HepG2 (cell line): ENCODE measurements around the gene TTC28. TPM values are rescaled to one million over a fixed set of nuclear protein-coding genes. Genes with fewer than 3 reads are reported as not detected.

Source experiments
- ATAC-seq: fragments of 200-7000 bp; cut with Tn5 transposase; 3 replicates; pipeline ENCODE4 v1.9.1; 2020; ENCODE audit warnings: mild to moderate bottlenecking, moderate library complexity
- BruUV-seq: library from RNA; stranded (reverse); fragments of 400-500 nt; replicated peaks from 2 replicates; lab custom pipeline; 2021; lab: Mats Ljungman, UMichigan
- CTCF ChIA-PET: fragments of 300-600 bp; formaldehyde crosslinking; extraction: SDS; loops from one replicate; lab custom pipeline; 2021; ENCODE audit warnings: low total read pairs, inconsistent platforms, low intra/inter-chr PET ratio; lab: Yijun Ruan, JAX
- POLR2A ChIA-PET: fragments of 350-600 bp; sonication (Branson Sonifier 250); formaldehyde crosslinking; loops from one replicate; lab custom pipeline; 2020; ENCODE audit warnings: antibody characterized with exemption, inconsistent platforms; lab: Yijun Ruan, JAX
- DNase-seq: peaks from one replicate; pipeline ENCODE4 v3.0.0-alpha.2; 2015; ENCODE audit warnings: low spot score
- FAIRE-seq: peaks from 3 replicates; lab custom pipeline; 2011; peaks lifted over from hg19 to GRCh38; lab: Jason Lieb, UNC
- H2AFZ ChIP-seq: one replicate; pipeline ENCODE4 v1.6.1; 2011; ENCODE audit warnings: low read length, inconsistent platforms
- H3K27ac ChIP-seq: fragments of 300-600 bp; 3 replicates; pipeline ENCODE4 v1.8.0; 2011; ENCODE audit warnings: mixed run types, mild to moderate bottlenecking, mixed read lengths, low read length, inconsistent platforms; ENCODE audit not compliant: insufficient read depth; ENCODE audit errors: extremely low read length
- H3K27me3 ChIP-seq, 2 experiments: fragments of 200-600 bp in 1 of 2; 2 replicates in 1 of 2; 3 replicates in 1 of 2; pipeline versions ENCODE4 v1.6.0 to v1.8.0; 2011; ENCODE audit warnings: low read length in 2 of 2, mild to moderate bottlenecking in 2 of 2, moderate library complexity in 2 of 2, inconsistent platforms in 1 of 2; ENCODE audit not compliant: insufficient read depth in 2 of 2, control insufficient read depth in 1 of 2
- H3K36me3 ChIP-seq, 2 experiments: fragments of 200-600 bp in 1 of 2; replicated peaks in 1 of 2; 2 replicates in 1 of 2; 3 replicates in 1 of 2; pipeline versions ENCODE4 v1.5.1 to v1.8.0; 2011; ENCODE audit warnings: low read length in 2 of 2, inconsistent platforms in 1 of 2; ENCODE audit not compliant: insufficient read depth in 2 of 2, control insufficient read depth in 1 of 2
- H3K4me1 ChIP-seq: 2 replicates; pipeline ENCODE4 v1.5.1; 2012; ENCODE audit warnings: low read length, inconsistent platforms; ENCODE audit not compliant: insufficient read depth
- H3K4me2 ChIP-seq: 2 replicates; pipeline ENCODE4 v1.6.0; 2011; ENCODE audit warnings: low read depth, low read length, inconsistent platforms
- H3K4me3 ChIP-seq, 3 experiments: fragments of 200-600 bp in 1 of 3; sonication (generic), shearing (Covaris generic) in 1 of 3; replicated peaks in 1 of 3; 2 replicates each; pipeline ENCODE4 v1.5.1; 2011 to 2016; ENCODE audit warnings: low read length in 3 of 3, inconsistent platforms in 2 of 3, low read depth in 2 of 3, mild to moderate bottlenecking in 2 of 3, control low read depth in 1 of 3, mixed read lengths in 1 of 3; ENCODE audit not compliant: insufficient read depth in 1 of 3
- H3K79me2 ChIP-seq: one replicate; pipeline ENCODE4 v1.6.1; 2011; ENCODE audit warnings: low read length, inconsistent platforms; ENCODE audit not compliant: insufficient read depth
- H3K9ac ChIP-seq: 2 replicates; pipeline ENCODE4 v1.6.0; 2011; ENCODE audit warnings: mild to moderate bottlenecking, low read depth, low read length, inconsistent platforms; ENCODE audit not compliant: insufficient read depth
- H3K9me3 ChIP-seq: 2 replicates; pipeline ENCODE4 v1.5.1; 2012; ENCODE audit warnings: mild to moderate bottlenecking, low read length
- H4K20me1 ChIP-seq: 2 replicates; pipeline ENCODE4 v1.6.0; 2011; ENCODE audit warnings: inconsistent platforms, mild to moderate bottlenecking, low read length, moderate library complexity; ENCODE audit not compliant: insufficient read depth
- AKAP8 ChIP-seq: sonication (generic); formaldehyde crosslinking; IDR thresholded peaks from 2 replicates; pipeline ENCODE4 v1.5.1; 2020; ENCODE audit warnings: mild to moderate bottlenecking, missing genetic modification reagents
- ATF6 ChIP-seq: sonication (generic); formaldehyde crosslinking; conservative IDR thresholded peaks from 2 replicates; pipeline ENCODE4 v1.4.0; 2020; ENCODE audit warnings: missing genetic modification reagents
- BCL3 ChIP-seq: sonication (generic); formaldehyde crosslinking; IDR thresholded peaks from 2 replicates; pipeline ENCODE4 v1.5.1; 2020; ENCODE audit warnings: mild to moderate bottlenecking, missing genetic modification reagents, moderate library complexity
- CAMTA2 ChIP-seq: sonication (generic); formaldehyde crosslinking; IDR thresholded peaks from 2 replicates; pipeline ENCODE4 v1.4.0; 2020; ENCODE audit warnings: mild to moderate bottlenecking, missing genetic modification reagents, borderline replicate concordance
- CCAR2 ChIP-seq: fragments of 200-400 bp; formaldehyde crosslinking; optimal IDR thresholded peaks from 2 replicates; pipeline ENCODE3; 2018; ENCODE audit warnings: low read depth, mild to moderate bottlenecking, low read length, moderate library complexity
- HOXA7 ChIP-seq: sonication (generic); formaldehyde crosslinking; IDR thresholded peaks from 2 replicates; pipeline ENCODE4 v1.8.1; 2022; ENCODE audit warnings: mild to moderate bottlenecking, missing genetic modification reagents, moderate library complexity
- KLF12 ChIP-seq: sonication (generic); formaldehyde crosslinking; IDR thresholded peaks from 2 replicates; pipeline ENCODE4 v1.4.0; 2020; ENCODE audit warnings: missing genetic modification reagents, borderline replicate concordance
- SNRNP70 ChIP-seq: fragments of 200-400 bp; formaldehyde crosslinking; IDR thresholded peaks from 2 replicates; pipeline ENCODE4 v1.6.1; 2017; ENCODE audit warnings: mild to moderate bottlenecking, low read depth, low read length, moderate library complexity
- SRSF4 ChIP-seq: fragments of 200-400 bp; formaldehyde crosslinking; IDR thresholded peaks from one replicate; pipeline ENCODE4 v1.6.1; 2018; ENCODE audit warnings: mild to moderate bottlenecking, low read depth, low read length, moderate library complexity; ENCODE audit not compliant: poor library complexity, severe bottlenecking
- YEATS4 ChIP-seq: sonication (generic); formaldehyde crosslinking; IDR thresholded peaks from 2 replicates; pipeline ENCODE4 v1.4.0; 2020; ENCODE audit warnings: missing genetic modification reagents, borderline replicate concordance
- ZBTB4 ChIP-seq: sonication (generic); formaldehyde crosslinking; IDR thresholded peaks from 2 replicates; pipeline ENCODE4 v1.4.0; 2020; ENCODE audit warnings: missing genetic modification reagents, mild to moderate bottlenecking, borderline replicate concordance
- ZNF160 ChIP-seq: sonication (generic); formaldehyde crosslinking; IDR thresholded peaks from 2 replicates; pipeline ENCODE4 v1.8.0; 2022; ENCODE audit warnings: mild to moderate bottlenecking, inconsistent platforms, missing genetic modification reagents
- ZNF557 ChIP-seq: sonication (generic); formaldehyde crosslinking; IDR thresholded peaks from 2 replicates; pipeline ENCODE4 v1.4.0; 2020; ENCODE audit warnings: missing genetic modification reagents
- ZSCAN21 ChIP-seq: sonication (generic); formaldehyde crosslinking; IDR thresholded peaks from 2 replicates; pipeline ENCODE4 v1.8.0; 2022; ENCODE audit warnings: mild to moderate bottlenecking, missing genetic modification reagents, moderate library complexity, borderline replicate concordance
- WGBS: methylation state at CpG from one replicate; pipeline ENCODE4 v1.1.6; 2017; ENCODE audit warnings: low lambda C conversion rate; 5-methylcytosine and 5-hydroxymethylcytosine counted together
- in situ Hi-C: cut with HindIII; loops from 2 replicates; pipeline ENCODE4 v1.10.0; 2017; ENCODE audit warnings: low pct_unique_long_range_greater_than_20kb; ENCODE audit not compliant: extremely low pct_ligation_motif_present
- intact Hi-C: fragments of 100-400 bp; cut with micrococcal nuclease; formaldehyde crosslinking; loops from one replicate; pipeline ENCODE4 v1.10.0; 2022; ENCODE audit not compliant: unreplicated experiment
- polyA plus RNA-seq, 8 experiments: library from polyadenylated mRNA; depleted of rRNA in 3 of 8; stranded (reverse) in 7 of 8; unstranded in 1 of 8; fragments of >200 nt; fragmentation: Illumina TruSeq in 4 of 8; extraction: Trizol in 4 of 8; gene quantifications; 2 replicates each; pipeline versions ENCODE4 v1.2.1 to v1.2.3, GENCODE V29; 2011 to 2016; ENCODE audit warnings: low read depth in 4 of 8, missing spikeins in 1 of 8, mixed read lengths in 1 of 8; ENCODE audit not compliant: insufficient read depth in 1 of 8
- total RNA-seq, 5 experiments: library from RNA; depleted of rRNA; stranded (reverse); fragments of >200 nt; fragmentation: Illumina TruSeq; extraction: Trizol; gene quantifications; 2 replicates each; pipeline ENCODE4 v1.2.3, GENCODE V29; 2016; ENCODE audit warnings: low read depth in 1 of 5

TTC28 gene
- total and polyA plus RNA-seq, 2 of the 13 experiments (the other 11 are each of a cell fraction or from before 2014, with no cell fraction given): 4.2 to 13.1 TPM

GRCh38 chr22:28068826-28069225 lies 610.8 kb downstream of the TTC28 start:
- DNase-seq: no peak
- FAIRE-seq: no peak
- Histone ChIP-seq H3K9ac (no peak overlapping the region), H3K4me1 (no peaks in the 10 kb centered on the region), H3K36me3 (peaks cover 1 to 3% of the 10 kb centered on the region in 2 experiments; a peak in 1 of 5 replicates), H3K9me3 (no peaks in the 10 kb centered on the region), H3K79me2 (no peaks in the 10 kb centered on the region), H3K4me2 (no peak overlapping the region), H2AFZ (no peak overlapping the region), H3K27ac (no peak overlapping the region), H3K4me3 (no peak overlapping the region), H3K27me3 (no peaks in the 10 kb centered on the region), H4K20me1 (no peaks in the 10 kb centered on the region)
- ATAC-seq: no peak
- ChIA-PET CTCF (no interaction called here), POLR2A (no interaction called here)
- 97% methylated on average over 2 of the region's 2 CpGs for WGBS
- TF ChIP-seq ATF6 (CRISPR knock-in tag) (no peak), ZBTB4 (CRISPR knock-in tag) (no peak), BCL3 (CRISPR knock-in tag) (no peak), SNRNP70 (no peak), KLF12 (CRISPR knock-in tag) (no peak), YEATS4 (no peak), ZNF160 (no peak), SRSF4 (no peak), HOXA7 (CRISPR knock-in tag) (no peak), ZSCAN21 (CRISPR knock-in tag) (no peak), CCAR2 (no peak), AKAP8 (no peak), CAMTA2 (CRISPR knock-in tag) (no peak), ZNF557 (CRISPR knock-in tag) (no peak)
- in situ Hi-C loops (no loop called here), intact Hi-C loops (no loop called here)
- BruUV-seq: no TSS peak
